Fibroblast of mammary gland (primary cell): ENCODE results near the gene ZBTB7C.

Experiments used
- DNase-seq: peaks from one replicate; pipeline ENCODE4 v3.0.0-alpha.2; 2010; ENCODE audit warnings: low read depth
- H3K4me3 ChIP-seq: 2 replicates; pipeline ENCODE4 v1.5.1; 2011; ENCODE audit warnings: low read depth, mild to moderate bottlenecking, low read length, moderate library complexity; ENCODE audit not compliant: control insufficient read depth
- TF ChIP-seq, protein P1 (sequence below): conservative IDR thresholded peaks from 2 replicates; pipeline ENCODE4 v1.5.1; 2011; ENCODE audit warnings: low read depth, low read length, inconsistent platforms; ENCODE audit not compliant: control insufficient read depth, insufficient read depth

Gene ZBTB7C

GRCh38 chr18:48129621-48130082 is 279.5 kb downstream of the ZBTB7C start:
- H3K4me3 ChIP-seq = no peak overlapping the region
- TF ChIP-seq, protein P1, sequence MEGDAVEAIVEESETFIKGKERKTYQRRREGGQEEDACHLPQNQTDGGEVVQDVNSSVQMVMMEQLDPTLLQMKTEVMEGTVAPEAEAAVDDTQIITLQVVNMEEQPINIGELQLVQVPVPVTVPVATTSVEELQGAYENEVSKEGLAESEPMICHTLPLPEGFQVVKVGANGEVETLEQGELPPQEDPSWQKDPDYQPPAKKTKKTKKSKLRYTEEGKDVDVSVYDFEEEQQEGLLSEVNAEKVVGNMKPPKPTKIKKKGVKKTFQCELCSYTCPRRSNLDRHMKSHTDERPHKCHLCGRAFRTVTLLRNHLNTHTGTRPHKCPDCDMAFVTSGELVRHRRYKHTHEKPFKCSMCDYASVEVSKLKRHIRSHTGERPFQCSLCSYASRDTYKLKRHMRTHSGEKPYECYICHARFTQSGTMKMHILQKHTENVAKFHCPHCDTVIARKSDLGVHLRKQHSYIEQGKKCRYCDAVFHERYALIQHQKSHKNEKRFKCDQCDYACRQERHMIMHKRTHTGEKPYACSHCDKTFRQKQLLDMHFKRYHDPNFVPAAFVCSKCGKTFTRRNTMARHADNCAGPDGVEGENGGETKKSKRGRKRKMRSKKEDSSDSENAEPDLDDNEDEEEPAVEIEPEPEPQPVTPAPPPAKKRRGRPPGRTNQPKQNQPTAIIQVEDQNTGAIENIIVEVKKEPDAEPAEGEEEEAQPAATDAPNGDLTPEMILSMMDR = no peak
- DNase-seq = no peak

- TF ChIP-seq, protein P1 = no peak
- H3K4me3 ChIP-seq = no peak overlapping the region
- DNase-seq = no peak
Observed at GRCh38 chr18:48127606-48128005, 281.6 kb downstream of the ZBTB7C start.

DNA sequence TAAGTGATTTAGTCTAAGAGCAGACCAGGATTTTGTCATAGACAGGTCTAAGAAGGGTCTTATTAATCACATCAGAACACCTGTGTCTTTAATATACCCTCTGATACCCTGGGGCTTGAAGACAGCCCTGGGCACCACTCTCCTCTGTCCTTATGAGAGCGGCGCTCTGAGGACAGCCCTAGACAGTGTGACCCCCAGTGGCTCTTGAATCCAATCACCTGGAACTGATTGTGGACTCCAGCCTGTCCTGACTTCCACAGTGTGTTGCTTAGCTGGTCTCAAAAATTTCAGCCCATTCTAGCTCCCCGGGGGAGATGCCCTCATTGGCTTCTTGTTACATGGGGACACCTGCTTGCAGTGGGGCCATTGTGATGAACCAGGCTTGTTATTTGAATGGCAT is 282.9 kb downstream of the ZBTB7C start:
- DNase-seq = no peak
- TF ChIP-seq, protein P1 = no peak
- H3K4me3 ChIP-seq = no peak overlapping the region

DNA sequence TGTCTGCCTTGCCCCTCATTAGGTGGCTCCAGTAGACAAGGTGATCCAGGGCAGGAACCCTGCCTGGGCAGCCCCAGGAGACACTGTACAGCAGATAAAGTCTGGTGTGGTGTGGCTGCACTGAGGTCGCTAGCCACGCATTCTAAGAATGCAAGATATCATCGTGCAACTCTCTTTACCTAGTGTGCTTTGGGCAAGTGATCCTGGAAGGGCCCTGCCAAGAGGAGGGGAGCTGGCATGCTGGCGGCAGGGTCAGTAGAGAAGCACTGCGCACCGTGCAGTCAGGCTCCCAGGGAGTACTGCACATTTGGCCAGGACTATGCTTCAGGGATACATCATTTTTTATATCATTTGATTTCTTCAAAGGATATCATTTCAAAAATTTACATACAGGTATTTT is 283.5 kb downstream of the ZBTB7C start:
- DNase-seq = no peak
- TF ChIP-seq, protein P1 = no peak
- H3K4me3 ChIP-seq = no peak overlapping the region

DNA sequence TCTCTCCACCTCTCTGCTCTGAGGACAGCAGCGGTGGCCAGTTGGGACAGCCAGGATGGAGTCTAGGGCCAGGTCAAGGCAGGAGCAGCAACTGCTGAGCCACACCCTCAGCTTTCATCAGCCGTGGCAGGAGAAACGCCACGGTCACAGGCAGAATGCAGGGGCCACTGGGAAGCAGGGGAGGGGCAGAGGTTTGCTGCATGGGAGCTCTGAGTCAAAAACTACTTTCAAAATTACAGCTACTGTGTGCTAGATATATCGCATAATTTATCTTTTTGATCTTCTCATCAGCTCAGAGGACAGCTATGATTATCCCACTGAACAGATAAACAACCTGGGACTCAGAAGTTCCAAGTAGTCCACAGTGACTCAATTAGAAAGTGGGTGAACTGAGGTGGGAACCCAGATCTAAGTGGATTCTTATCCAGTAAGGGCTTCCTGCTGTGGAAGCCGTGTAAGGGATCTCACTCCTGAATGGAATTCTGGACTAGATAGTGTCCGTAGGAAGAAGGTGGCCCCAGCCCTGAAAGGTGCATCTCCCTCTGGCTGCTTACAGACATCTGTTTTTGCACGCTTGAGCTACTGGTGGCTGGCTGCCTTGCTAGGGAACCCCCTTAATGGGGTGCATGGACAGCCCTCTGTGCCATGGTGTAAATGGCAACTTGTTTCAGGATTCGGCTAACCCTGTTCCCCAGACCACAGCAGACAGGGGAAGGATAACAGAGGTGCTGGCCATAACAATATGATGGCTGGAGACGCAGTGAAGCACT is 284.1 kb downstream of the ZBTB7C start:
- H3K4me3 ChIP-seq = no peak overlapping the region
- TF ChIP-seq, protein P1 = no peak
- DNase-seq = no peak

- TF ChIP-seq, protein P1 = no peak
- DNase-seq = no peak
- no peak overlapping the region for H3K4me3 ChIP-seq
Observed at GRCh38 chr18:48123941-48124340, 285.2 kb downstream of the ZBTB7C start.

DNA sequence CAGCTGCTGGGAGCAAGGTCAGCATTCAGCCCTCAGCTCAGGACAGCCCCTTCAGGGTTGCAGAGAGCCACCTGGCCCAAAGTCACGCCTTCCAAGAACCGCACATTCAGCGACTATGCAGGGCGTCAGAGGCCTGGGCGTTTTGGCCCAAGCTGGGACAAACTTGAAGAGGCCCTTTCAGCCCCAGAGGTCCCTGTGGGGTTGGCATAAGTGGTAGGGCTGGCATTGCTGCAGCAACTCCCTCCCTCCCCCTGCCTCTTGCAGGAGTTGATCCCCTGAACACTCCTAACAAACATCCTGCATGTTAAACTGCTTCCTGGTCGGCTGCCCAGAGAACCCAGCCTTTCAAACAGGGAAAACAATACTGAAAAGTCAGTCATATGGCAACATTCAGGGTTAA is 285.9 kb downstream of the ZBTB7C start:
- TF ChIP-seq, protein P1 = no peak
- no peak overlapping the region for H3K4me3 ChIP-seq
- no peak for DNase-seq
